Measurements from ENCODE around the gene FBXO41. TPM values are rescaled to one million over a fixed set of nuclear protein-coding genes. Genes with fewer than 3 reads are reported as not detected.

Gene FBXO41
- total RNA-seq, 1 experiment from 2014 or later = 2.2 TPM

DNA sequence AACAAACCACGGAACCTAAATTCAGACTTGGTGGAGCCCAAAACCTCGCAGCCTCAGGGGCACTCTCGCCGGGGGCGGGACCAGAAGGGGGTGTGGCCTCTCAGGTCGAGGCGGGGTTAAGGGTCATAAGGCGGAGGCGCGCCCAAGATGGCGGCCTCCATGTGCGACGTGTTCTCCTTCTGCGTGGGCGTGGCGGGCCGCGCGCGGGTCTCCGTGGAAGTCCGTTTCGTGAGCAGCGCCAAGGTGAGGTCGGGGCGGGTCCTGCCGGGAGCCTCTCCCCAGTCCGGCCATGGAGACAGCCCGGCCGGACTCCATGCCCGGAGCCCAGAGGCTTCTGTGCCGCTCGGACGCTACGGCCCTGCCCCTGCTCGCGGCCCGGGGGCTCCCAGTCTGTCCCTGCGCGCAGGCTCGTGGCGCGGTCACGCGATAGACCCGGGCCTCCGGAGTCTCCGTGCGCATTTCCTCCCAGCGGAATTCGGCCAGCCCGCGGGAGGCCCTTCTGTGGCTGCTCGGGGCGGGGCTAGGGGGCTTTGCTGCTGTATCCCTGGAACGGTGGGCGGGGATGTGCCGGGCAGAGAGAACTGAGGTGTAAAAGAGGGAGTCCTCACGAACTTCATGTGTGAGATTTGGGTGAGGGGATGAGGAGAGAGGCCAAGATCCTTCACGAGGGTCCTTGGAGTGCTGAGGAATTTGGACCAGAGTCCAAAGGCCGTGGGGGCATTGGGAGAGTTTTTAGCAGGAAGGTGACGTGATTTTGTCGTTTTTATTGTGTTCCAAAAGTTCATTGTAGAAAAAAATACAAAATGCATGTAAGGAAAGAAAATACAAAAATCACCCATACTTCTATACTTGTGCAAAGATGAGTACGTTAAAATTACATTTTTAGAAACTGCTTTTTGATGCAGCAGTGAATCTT lies 69.9 kb downstream of the FBXO41 start, which contains the start of gene SMYD5:
TSS of gene SMYD5 (plus strand) at position 126 of the 916 bp plus-strand sequence. CDS start at position 148, 22 bp downstream.
- peak; percentile 76 for DNase-seq (ENCODE audit: low read depth)

DNA sequence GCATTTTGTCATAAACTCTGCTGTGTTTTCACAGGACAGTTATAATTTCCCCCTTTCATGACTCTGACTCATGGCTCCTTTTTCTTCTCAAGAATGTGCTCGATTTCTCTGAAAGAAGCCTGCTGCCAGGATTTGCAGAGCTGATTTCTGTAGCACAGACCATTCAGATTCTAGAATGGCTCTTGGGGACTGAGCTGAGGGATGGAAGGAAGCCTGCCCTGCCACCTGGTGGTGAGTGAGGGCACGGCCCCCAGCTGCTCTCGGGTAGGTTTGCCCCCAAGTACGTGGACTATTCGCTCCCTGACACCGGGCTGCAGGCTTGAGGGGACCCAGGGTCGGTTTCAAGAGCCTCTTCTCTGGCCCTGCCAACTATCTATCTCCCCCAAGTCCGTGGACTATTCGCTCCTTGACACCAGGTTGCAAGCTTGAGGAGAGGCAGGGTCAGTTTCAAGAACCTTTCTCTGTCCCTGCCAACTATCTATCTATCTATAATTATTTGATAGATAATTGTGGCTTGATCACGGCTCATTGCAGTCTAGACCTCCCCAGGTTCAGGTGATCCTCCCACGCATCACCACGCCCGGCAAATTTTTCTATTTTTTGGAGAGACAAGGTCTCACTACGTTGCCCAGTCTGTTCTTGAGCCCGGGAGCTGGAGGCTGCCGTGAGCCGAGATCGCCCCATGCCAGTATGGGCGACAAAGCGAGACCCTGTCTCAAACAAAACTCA lies 71.7 kb downstream of the FBXO41 start:
- DNase-seq (ENCODE audit: low read depth) = peak; percentile 67

DNA sequence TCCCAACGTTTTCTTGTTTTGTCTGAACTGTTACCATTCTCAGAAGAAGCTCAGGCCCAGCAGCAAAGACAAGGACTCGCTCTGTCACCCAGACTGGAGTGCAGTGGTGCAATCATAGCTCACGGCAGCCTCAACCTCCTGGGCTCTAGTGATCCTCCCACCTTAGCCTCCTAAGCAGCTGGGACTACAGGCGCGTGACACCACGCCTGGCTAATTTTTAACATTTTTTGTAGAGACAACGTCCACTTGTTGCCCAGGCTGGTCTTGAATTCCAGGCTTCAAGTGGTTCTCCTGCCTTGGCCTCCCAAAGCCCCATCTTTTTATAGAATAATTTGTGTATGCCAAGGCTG lies 72.2 kb downstream of the FBXO41 start:
- no peak for DNase-seq (ENCODE audit: low read depth)

DNA sequence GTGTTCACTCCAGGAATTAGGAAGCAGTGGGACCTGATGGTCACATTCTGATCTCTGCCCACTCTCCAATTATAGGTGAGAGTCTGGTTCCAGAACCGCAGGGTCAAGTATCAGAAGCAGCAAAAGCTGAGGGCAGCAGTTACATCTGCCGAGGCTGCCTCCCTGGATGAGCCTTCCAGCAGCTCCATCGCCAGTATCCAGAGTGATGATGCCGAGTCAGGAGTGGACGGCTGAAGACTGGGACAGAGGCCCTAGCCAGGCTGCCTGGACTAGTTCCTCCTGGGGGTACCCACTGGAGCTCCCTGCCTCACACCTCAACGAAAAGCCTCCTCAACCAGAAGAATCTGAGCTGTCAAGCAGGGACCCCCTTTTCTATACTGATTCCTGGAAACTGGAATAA lies 73.6 kb downstream of the FBXO41 start:
- no peak for DNase-seq (ENCODE audit: low read depth)

DNA sequence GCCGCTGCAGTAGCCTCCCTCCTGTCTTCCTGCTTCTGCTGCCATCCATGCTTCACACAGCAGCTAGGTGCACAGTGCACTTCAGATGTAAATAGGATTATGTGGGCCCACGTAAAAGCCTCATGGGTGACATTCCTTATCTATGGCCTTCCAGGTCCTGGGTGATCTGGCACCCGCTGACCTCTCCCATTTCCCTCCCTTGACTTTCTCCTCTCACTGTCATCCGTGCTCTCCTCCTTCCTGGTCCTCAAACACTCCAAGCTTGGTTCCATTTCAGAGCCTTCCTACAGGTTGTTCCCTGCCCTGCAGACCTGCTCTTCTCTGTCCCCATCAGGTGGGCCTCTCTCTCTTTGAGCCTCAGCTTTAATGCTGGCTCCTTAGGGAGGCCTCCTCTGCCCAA lies 74.3 kb downstream of the FBXO41 start:
- DNase-seq (ENCODE audit: low read depth) = no peak

DNA sequence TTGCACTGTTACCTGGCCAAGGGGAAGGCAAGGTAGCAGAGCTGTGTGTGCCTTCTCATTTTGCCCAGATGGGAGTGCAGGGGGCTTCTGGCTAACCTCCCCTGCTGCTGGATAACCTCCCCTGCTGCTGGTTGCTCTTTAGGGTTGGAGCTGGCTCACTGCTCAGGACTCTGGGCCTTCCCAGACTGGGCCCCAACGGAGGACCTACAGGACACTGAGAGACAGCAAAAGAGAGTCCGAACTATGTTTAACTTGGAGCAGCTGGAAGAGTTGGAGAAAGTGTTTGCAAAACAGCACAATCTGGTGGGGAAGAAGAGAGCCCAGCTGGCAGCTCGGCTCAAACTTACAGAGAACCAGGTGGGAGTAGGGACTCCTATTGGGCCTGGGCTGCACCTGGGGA lies 76.0 kb downstream of the FBXO41 start:
- no peak for DNase-seq (ENCODE audit: low read depth)

DNA sequence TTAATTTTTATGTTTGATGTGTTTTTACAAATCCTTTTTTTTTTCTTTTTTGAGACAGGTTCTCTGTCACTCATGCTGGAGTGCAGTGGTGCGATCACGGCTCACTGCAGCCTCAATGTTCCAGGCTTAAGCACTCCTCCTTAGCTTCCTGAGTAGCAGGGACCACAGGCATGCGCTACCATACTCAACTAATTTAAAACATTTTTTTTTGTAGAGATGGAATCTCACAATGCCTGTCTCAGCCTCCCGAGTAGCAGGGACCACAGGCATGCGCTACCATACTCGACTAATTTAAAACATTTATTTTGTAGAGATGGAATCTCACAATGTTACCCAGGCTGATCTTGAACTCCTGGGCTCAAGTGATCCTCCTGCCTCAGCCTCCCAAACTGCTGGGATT lies 78.7 kb downstream of the FBXO41 start:
- DNase-seq (ENCODE audit: low read depth) = no peak

Other genes with a start within 250 kb of the FBXO41 start
- 7.9 and 17.3 TPM in 2 replicates for gene SFXN5, start 212.8 kb downstream of the FBXO41 start, total RNA-seq (2014; rRNA removed; shearing (Covaris generic))
- gene RAB11FIP5, start 171.5 kb downstream of the FBXO41 start, total RNA-seq (2014; rRNA removed; shearing (Covaris generic)) = 19.4 and 40.8 TPM in 2 replicates
- gene NOTO, start 81.9 kb downstream of the FBXO41 start, total RNA-seq (2014; rRNA removed; shearing (Covaris generic)) = not detected in 2 replicates
- gene SMYD5, start 70.2 kb downstream of the FBXO41 start, total RNA-seq (2014; rRNA removed; shearing (Covaris generic)) = 12.8 and 20.5 TPM in 2 replicates
- 32.3 and 35.3 TPM in 2 replicates for gene PRADC1, start 51.2 kb downstream of the FBXO41 start, total RNA-seq (2014; rRNA removed; shearing (Covaris generic))
- 246 and 380 TPM in 2 replicates for gene CCT7, start 50.2 kb downstream of the FBXO41 start, total RNA-seq (2014; rRNA removed; shearing (Covaris generic))
- not detected in 2 replicates for gene EGR4, start 9.1 kb upstream of the FBXO41 start, total RNA-seq (2014; rRNA removed; shearing (Covaris generic))
- 15.0 and 21.6 TPM in 2 replicates for gene ALMS1, start 101.4 kb upstream of the FBXO41 start, total RNA-seq (2014; rRNA removed; shearing (Covaris generic))